MM.1S (cell line): Measurements from ENCODE around the gene CTCFL.

ENCODE experiments used
- CTCF ChIP-seq: fragments of 300-600 bp; sonication (generic); IDR thresholded peaks from 2 replicates; pipeline ENCODE4 v1.5.1; 2016; ENCODE audit warnings: antibody characterized with exemption, low read length, mixed read lengths
- EZH2 ChIP-seq: fragments of 300-600 bp; sonication (generic); optimal IDR thresholded peaks from 2 replicates; pipeline ENCODE3; 2017; ENCODE audit warnings: low read depth, mild to moderate bottlenecking, antibody characterized with exemption, low read length, mixed read lengths
- EZH2phosphoT487 ChIP-seq: fragments of 300-600 bp; sonication (generic); IDR thresholded peaks from 2 replicates; pipeline ENCODE4 v1.6.1; 2018; ENCODE audit warnings: antibody characterized with exemption, low read length

GRCh38 chr20:57527728-57528127 lies 2.8 kb upstream of the CTCFL start:
- no peak for TF ChIP-seq CTCF
- no peak for TF ChIP-seq EZH2
- no peak for TF ChIP-seq EZH2phosphoT487
